Neural progenitor cell (in vitro differentiated cells): ENCODE results near the gene PDE7B. TPM values are rescaled to one million over a fixed set of nuclear protein-coding genes. Genes with fewer than 3 reads are reported as not detected.

Source experiments
- DNase-seq: peaks from one replicate; pipeline ENCODE4 v3.0.0-alpha.2; 2016; ENCODE audit warnings: low spot score
- H2AFZ ChIP-seq: fragments of 200-600 bp; sonication (generic); replicated peaks from 2 replicates; pipeline ENCODE4 v1.6.1; 2016; ENCODE audit warnings: antibody characterized with exemption
- H3F3A ChIP-seq: fragments of 200-600 bp; sonication (generic); 2 replicates; pipeline ENCODE4 v1.6.1; 2016; ENCODE audit warnings: antibody characterized with exemption, low read depth
- H3K27ac ChIP-seq: fragments of 200-600 bp; sonication (generic); 2 replicates; pipeline ENCODE4 v1.5.1; 2016; ENCODE audit warnings: mild to moderate bottlenecking
- H3K27me3 ChIP-seq: fragments of 200-600 bp; sonication (generic); 2 replicates; pipeline ENCODE4 v1.6.1; 2016; ENCODE audit warnings: mild to moderate bottlenecking, moderate library complexity
- H3K36me3 ChIP-seq: fragments of 200-600 bp; sonication (generic); 2 replicates; pipeline ENCODE4 v1.5.1; 2016
- H3K4me1 ChIP-seq: fragments of 200-600 bp; sonication (generic); 2 replicates; pipeline ENCODE4 v1.6.1; 2016; ENCODE audit warnings: mixed run types
- H3K4me2 ChIP-seq: fragments of 200-600 bp; sonication (generic); 2 replicates; pipeline ENCODE4 v1.6.1; 2016
- H3K4me3 ChIP-seq: fragments of 200-600 bp; sonication (generic); 2 replicates; pipeline ENCODE4 v1.5.1; 2016
- H3K79me2 ChIP-seq: fragments of 200-600 bp; sonication (generic); 2 replicates; pipeline ENCODE4 v1.6.1; 2016; ENCODE audit warnings: low read depth
- H3K9ac ChIP-seq: fragments of 200-600 bp; sonication (generic); 2 replicates; pipeline ENCODE4 v1.6.1; 2016
- H3K9me3 ChIP-seq: fragments of 200-600 bp; sonication (generic); 2 replicates; pipeline ENCODE4 v1.5.1; 2016; ENCODE audit warnings: low read depth
- H4K20me1 ChIP-seq: fragments of 200-600 bp; sonication (generic); 2 replicates; pipeline ENCODE4 v1.6.1; 2016; ENCODE audit warnings: low read depth
- H3K27ac Mint-ChIP-seq: 3 replicates; pipeline ENCODE4 v1.8.0; 2021; ENCODE audit warnings: mixed read lengths
- H3K27me3 Mint-ChIP-seq: 2 replicates; pipeline ENCODE4 v1.8.0; 2022; ENCODE audit warnings: low read depth, mild to moderate bottlenecking, inconsistent platforms, moderate library complexity, mixed read lengths; ENCODE audit not compliant: insufficient read depth
- H3K36me3 Mint-ChIP-seq: 3 replicates; pipeline ENCODE4 v1.8.0; 2021; ENCODE audit warnings: mixed read lengths
- H3K4me1 Mint-ChIP-seq: 3 replicates; pipeline ENCODE4 v1.8.0; 2021; ENCODE audit warnings: mixed read lengths
- H3K4me3 Mint-ChIP-seq: 3 replicates; pipeline ENCODE4 v1.8.0; 2021; ENCODE audit warnings: mild to moderate bottlenecking, moderate library complexity, mixed read lengths
- H3K9me3 Mint-ChIP-seq: 3 replicates; pipeline ENCODE4 v1.8.0; 2020; ENCODE audit warnings: mixed read lengths
- EZH2 ChIP-seq: fragments of 200-600 bp; sonication (generic); IDR thresholded peaks from 2 replicates; pipeline ENCODE4 v1.6.1; 2017; ENCODE audit warnings: antibody characterized with exemption, mild to moderate bottlenecking, moderate library complexity
- EZH2phosphoT487 ChIP-seq: fragments of 200-600 bp; sonication (generic); IDR thresholded peaks from 2 replicates; pipeline ENCODE4 v1.6.1; 2017; ENCODE audit warnings: antibody characterized with exemption
- total RNA-seq: library from RNA; depleted of rRNA; stranded (reverse); fragments of >200 nt; gene quantifications from 2 replicates; pipeline ENCODE4 v1.2.3, GENCODE V29; 2015; ENCODE audit warnings: low replicate concordance
- TF ChIP-seq, protein P1 (sequence below): fragments of 200-600 bp; sonication (generic); IDR thresholded peaks from 2 replicates; pipeline ENCODE4 v1.5.1; 2017; ENCODE audit warnings: antibody characterized with exemption, mild to moderate bottlenecking

The PDE7B gene
- total RNA-seq, 1 donor from 2014 or later: 0.04 TPM

DNA sequence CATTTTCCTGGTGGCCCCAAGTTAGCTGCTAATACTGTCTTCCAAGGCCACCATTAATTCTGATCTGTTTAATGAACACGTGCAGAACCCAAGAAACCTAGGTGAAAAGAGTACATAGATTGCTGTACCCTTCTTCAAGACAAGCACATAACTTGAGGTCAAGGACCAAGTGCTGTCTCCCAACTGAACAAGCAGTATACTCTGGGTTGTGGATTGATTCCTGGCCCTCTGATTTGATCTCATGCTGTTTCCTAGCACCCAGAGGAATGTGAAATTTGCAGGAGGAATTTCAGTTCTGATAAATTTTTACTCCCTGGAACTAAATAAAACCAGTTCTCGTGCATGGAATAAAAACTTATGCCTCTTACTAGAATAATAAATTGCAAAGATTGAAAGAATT lies 323.0 kb downstream of the PDE7B start:
- no peak for DNase-seq
- H3K27me3 ChIP-seq: no peaks in the 10 kb centered on the region
- no peak overlapping the region for H3K4me2 ChIP-seq
- no peaks in the 10 kb centered on the region for H3K4me1 ChIP-seq
- no peak overlapping the region for H3K4me3 Mint-ChIP-seq
- H3K36me3 Mint-ChIP-seq: no peaks in the 10 kb centered on the region
- H3K4me3 ChIP-seq: no peak overlapping the region
- H3K9me3 Mint-ChIP-seq: no peaks in the 10 kb centered on the region
- TF ChIP-seq EZH2phosphoT487 (no peak), EZH2 (no peak)
- TF ChIP-seq, protein P1, sequence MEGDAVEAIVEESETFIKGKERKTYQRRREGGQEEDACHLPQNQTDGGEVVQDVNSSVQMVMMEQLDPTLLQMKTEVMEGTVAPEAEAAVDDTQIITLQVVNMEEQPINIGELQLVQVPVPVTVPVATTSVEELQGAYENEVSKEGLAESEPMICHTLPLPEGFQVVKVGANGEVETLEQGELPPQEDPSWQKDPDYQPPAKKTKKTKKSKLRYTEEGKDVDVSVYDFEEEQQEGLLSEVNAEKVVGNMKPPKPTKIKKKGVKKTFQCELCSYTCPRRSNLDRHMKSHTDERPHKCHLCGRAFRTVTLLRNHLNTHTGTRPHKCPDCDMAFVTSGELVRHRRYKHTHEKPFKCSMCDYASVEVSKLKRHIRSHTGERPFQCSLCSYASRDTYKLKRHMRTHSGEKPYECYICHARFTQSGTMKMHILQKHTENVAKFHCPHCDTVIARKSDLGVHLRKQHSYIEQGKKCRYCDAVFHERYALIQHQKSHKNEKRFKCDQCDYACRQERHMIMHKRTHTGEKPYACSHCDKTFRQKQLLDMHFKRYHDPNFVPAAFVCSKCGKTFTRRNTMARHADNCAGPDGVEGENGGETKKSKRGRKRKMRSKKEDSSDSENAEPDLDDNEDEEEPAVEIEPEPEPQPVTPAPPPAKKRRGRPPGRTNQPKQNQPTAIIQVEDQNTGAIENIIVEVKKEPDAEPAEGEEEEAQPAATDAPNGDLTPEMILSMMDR: no peak
- no peak overlapping the region for H3K9ac ChIP-seq
- no peaks in the 10 kb centered on the region for H3K4me1 Mint-ChIP-seq
- H3K27ac ChIP-seq: no peak overlapping the region
- H3K9me3 ChIP-seq: no peaks in the 10 kb centered on the region
- no peak overlapping the region for H3K27ac Mint-ChIP-seq
- H4K20me1 ChIP-seq: no peaks in the 10 kb centered on the region
- no peak overlapping the region for H2AFZ ChIP-seq
- H3K27me3 Mint-ChIP-seq: no peaks in the 10 kb centered on the region
- H3K79me2 ChIP-seq: no peaks in the 10 kb centered on the region
- H3K36me3 ChIP-seq: no peaks in the 10 kb centered on the region
- H3F3A ChIP-seq: no peaks in the 10 kb centered on the region

DNA sequence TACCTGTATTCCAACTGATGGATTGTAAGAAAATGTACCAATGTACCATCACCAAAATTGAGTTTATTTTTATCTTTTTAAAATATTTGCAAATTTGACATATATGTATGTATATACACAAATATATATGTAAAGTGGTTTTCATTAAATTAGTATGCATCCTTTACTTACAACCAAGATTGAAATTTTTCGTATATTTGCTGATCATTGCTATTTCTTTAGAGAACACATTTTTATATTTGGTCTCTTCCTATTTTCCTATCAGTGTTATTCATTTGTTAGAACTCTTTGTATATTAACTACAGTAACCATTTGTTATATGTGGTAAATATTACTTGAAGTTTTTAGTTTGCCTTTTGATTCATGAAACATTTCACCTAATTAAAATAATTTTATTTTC lies 324.4 kb downstream of the PDE7B start:
- Mint-ChIP-seq H3K27ac (no peak overlapping the region), H3K9me3 (no peaks in the 10 kb centered on the region), H3K4me3 (no peak overlapping the region), H3K4me1 (no peaks in the 10 kb centered on the region), H3K36me3 (no peaks in the 10 kb centered on the region), H3K27me3 (no peaks in the 10 kb centered on the region)
- DNase-seq: no peak
- Histone ChIP-seq H3K4me1 (no peaks in the 10 kb centered on the region), H3K9ac (no peak overlapping the region), H3K27me3 (no peaks in the 10 kb centered on the region), H2AFZ (no peak overlapping the region), H3K9me3 (no peaks in the 10 kb centered on the region), H3K4me2 (no peak overlapping the region), H3K4me3 (no peak overlapping the region), H3K27ac (no peak overlapping the region), H4K20me1 (no peaks in the 10 kb centered on the region), H3K36me3 (no peaks in the 10 kb centered on the region), H3F3A (no peaks in the 10 kb centered on the region), H3K79me2 (no peaks in the 10 kb centered on the region)
- TF ChIP-seq, protein P1: no peak
- no peak for TF ChIP-seq EZH2phosphoT487
- no peak for TF ChIP-seq EZH2

DNA sequence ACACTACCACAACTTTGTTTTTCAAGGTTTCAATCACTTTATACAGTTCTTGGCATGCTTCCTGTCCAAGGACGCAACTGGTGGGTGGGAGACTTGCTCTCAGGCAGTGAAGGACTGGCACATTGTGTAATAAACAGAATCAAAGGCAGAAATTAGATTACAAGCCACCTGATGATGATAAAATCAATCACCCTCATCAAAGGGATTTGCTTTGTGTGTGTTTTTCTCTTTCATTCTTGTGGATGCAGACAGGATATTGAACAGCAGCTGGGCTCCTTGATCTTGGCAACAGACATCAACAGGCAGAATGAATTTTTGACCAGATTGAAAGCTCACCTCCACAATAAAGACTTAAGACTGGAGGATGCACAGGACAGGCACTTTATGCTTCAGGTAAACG lies 327.2 kb downstream of the PDE7B start:
- no peaks in the 10 kb centered on the region for H3K9me3 ChIP-seq
- no peak overlapping the region for H3K4me3 ChIP-seq
- no peak overlapping the region for H2AFZ ChIP-seq
- H3K4me2 ChIP-seq: no peak overlapping the region
- no peaks in the 10 kb centered on the region for H3K79me2 ChIP-seq
- peaks cover 11% of the 10 kb centered on the region for H3K4me1 Mint-ChIP-seq
- DNase-seq: no peak
- H3K36me3 Mint-ChIP-seq: no peaks in the 10 kb centered on the region
- H3K36me3 ChIP-seq: no peaks in the 10 kb centered on the region
- no peaks in the 10 kb centered on the region for H3K27me3 Mint-ChIP-seq
- TF ChIP-seq, protein P1: no peak
- TF ChIP-seq EZH2 (no peak), EZH2phosphoT487 (no peak)
- no peaks in the 10 kb centered on the region for H3K4me1 ChIP-seq
- no peak overlapping the region for H3K4me3 Mint-ChIP-seq
- no peaks in the 10 kb centered on the region for H3K9me3 Mint-ChIP-seq
- H3F3A ChIP-seq: no peaks in the 10 kb centered on the region
- no peak overlapping the region for H3K27ac Mint-ChIP-seq
- H3K27me3 ChIP-seq: no peaks in the 10 kb centered on the region
- no peak overlapping the region for H3K9ac ChIP-seq
- H4K20me1 ChIP-seq: no peaks in the 10 kb centered on the region
- no peak overlapping the region for H3K27ac ChIP-seq
